GM19193 (cell line): ENCODE results near the gene CFAP46.

Source experiments
- POLR2A ChIP-seq: IDR thresholded peaks from 4 replicates; pipeline ENCODE4 v1.6.1; 2011; ENCODE audit not compliant: insufficient read depth, insufficient read length; ENCODE audit errors: extremely low read depth

Gene CFAP46

DNA sequence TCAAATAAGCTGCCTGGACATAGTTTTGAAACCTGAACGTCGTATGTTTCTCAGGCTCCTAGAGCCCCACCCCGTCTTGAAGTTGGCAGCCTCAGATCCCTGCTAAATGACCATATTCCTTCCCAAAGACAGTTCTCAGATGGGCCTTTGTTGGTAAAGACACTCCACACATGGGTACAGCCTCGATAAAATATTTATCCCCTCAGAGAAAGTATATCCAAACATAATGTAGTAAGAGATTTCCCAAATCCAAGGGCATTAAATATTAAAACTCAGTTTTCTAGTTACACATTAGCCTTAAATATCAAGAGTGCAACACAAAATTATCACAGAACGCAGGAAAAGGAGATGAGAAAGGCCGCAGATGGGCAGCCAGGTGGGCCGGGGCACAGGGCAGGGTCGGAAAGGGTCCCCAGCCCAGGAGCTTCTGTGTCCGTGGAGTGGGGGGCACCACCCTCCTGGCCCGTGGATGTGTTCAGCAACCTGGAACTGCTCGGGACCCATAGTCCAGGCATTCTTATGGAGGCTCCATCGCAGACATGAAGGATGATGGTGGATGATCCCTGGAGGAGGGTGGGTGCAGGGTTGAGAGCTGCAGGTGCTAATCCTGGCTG is 1.5 kb upstream of the CFAP46 start:
- TF ChIP-seq POLR2A, result no peak

DNA sequence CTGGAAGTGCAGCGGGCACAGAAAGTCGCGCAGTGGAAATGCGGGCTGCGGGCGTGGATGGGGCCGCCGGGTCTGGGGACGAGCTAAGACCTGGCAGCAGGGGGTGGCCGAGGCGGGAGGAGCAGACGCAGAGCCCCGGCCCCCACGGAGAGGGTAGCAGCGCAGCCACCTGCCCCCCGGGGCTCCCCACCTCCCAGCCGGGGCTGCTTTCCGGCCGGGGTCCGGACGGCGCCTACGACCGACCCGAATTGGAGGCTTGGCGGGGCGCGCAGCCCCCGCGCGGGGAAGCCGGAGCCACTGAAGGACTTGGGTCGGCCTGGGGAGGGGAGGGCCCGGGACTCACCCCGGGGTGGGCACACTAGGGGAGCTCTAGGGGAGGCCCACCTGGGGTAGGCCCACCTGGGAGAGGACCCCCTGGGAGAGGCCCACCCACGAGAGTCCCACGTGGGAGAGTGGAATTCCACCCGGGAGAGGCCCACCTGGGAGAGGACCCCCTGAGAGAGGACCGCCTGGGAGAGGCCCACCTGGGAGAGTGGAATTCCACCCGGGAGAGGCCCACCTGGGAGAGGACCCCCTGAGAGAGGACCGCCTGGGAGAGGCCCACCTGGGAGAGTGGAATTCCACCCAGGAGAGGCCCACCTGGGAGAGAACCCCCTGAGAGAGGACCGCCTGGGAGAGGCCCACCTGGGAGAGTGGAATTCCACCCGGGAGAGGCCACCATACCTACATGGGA is 854 bp upstream of the CFAP46 start:
- no peak for TF ChIP-seq POLR2A

DNA sequence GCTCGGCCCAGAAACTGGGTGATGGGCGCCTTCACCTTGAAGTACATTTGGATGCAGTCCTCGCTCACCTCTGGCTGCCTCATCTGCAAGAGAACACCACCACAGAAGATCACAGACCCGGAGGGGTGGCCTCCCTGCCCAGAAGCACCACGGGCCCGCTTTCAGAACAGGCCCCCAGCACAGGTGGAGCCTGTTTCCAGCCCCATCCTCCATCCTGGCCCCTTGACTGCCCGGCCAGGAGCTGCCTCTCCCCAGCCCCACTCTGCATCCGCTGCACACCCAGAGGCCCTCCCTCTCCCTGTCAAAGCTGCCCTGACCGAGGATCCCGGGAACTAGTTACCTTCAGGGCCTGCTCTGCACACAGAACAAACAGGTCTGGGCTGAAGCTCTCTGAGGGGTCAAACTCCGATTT is 724 bp downstream of the CFAP46 start:
- no peak for TF ChIP-seq POLR2A

DNA sequence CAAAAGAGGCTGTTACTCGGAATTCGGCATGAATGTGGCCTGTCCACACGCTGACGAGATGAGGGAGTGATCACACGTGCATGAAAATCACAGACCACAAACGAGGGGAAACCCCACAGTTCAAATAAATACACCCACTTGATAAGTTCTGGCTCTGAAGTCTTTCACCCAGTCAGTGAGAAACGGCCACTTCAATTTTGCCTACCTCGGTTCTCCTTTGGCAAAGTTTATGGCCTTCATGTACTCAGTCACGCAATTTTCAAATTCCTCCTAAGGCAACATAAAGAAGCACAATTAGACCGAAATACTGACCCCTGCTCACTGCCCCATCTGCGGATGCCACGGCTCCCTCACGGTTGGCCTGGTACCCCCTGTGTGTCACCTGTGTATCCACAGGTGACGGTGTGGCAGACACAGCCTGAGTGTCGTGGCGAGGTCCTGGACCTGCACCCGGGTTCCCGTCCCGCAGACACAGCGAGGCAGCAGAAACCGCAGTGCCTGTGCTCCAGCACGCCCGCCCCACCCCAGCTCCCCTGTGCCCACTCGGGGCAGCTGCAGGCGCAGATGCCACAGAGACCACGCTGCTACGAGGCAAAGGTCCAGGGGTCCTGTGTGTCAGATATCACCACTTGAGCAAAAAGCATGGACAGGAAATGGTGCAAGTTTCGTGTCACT is 1.4 kb downstream of the CFAP46 start:
- TF ChIP-seq POLR2A, result no peak

DNA sequence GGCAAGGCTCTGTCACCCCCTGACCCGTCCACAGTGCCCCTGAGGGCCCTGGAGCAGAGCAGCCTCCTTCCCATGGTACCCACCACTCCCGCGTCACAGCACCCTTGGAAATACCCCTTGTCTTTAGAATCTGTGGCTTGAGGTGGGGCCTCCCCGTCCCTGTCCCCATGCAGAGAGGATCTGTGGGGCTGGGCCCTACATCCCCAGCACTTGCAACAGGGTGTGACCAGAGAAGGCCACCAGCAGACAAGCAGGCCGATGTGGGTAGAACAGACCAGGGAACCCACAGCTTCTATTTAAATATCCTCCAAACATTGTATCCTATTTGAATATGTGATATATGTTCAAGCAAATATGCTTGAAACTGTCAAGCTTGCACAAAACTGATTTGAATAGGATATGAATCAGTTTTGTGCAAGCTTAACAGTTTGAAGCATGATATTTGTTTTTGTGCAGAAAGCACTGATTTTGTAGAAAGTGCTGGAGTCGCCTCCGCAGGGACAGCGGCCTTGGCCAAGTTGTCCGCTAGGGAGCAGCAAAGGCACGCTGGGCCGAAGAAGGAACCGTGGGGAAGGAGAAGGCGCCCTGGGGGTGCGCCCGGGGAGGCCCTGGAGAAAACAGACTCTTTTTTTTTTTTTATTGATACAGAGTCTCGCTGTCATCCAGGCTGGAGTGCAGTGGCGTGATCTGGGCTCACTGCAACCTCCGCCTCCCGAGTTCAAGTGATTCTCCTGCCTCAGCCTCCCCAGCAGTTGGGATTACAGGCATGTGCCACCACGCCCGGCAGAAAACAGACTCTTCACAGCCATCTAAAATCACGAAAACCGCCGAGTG is 2.2 kb downstream of the CFAP46 start:
- no peak for TF ChIP-seq POLR2A

DNA sequence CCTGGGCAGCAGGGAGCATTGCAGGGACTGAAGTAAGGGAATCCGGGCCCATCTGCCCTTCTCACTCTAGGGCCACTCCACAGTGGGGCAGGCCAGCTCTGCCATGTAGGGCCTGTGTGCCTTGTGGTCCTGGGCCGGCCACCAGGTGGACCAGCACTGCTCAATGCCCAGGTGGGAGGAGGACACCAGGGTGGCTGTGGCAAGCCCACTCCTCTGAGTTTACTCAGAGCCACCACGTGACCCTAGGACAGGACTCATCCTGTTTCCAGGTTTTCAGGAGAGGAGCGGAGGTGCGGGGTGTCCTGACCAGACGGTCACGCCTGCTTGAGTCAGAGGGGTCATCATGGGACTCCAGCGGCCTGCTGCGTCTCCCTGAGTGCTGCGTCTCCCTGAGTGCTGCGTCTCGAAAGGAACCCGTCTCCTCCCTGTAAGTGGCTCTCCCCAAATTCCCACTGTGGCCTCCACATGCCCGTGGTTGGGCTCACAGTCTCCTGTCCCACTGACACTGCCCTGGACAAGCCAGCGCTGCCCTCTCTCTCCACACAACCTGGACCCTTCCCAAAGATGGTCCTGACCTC is 2.9 kb downstream of the CFAP46 start:
- TF ChIP-seq POLR2A, result no peak

DNA sequence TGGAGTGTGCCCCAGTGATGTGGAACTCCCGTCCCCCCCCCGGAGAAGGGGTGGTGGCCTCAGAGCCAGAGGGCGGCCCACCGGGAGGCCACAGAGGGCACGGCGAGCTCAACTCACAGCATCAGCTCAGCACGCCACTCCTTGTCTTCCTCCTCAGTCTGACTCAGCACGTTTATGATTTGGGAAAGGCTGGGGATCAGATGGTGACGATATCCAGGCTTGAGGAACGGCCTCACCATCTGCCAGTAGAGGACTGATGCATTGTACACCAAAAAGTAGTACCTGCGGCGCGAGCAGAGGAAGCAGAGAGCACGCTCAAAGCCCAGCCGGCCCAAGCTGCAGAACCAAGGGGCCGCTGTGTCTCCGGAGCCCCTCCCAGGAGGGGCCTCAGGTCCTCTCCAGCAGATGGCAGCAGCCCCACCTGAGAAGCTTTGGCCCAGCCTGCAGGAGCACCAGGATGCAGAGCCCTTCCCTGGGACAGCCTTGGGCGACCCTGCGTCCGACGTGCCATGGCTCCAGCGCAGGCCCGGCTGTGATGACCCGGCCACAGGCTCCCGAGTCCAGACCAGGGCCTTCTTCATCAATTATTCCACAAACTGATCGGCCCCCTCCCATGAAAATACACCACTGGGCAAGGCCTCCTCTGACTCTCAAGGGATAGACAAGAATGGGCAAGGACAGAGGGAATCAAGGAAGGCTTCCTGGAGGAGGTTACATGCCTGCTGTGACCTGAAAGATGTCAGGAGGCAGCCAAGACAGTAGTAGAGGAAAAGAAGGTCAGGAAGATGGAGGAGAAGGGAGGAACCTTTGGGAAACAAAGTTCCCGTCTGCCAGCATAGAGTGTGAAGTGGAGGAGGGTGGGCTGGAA is 3.7 kb downstream of the CFAP46 start:
- no peak for TF ChIP-seq POLR2A

DNA sequence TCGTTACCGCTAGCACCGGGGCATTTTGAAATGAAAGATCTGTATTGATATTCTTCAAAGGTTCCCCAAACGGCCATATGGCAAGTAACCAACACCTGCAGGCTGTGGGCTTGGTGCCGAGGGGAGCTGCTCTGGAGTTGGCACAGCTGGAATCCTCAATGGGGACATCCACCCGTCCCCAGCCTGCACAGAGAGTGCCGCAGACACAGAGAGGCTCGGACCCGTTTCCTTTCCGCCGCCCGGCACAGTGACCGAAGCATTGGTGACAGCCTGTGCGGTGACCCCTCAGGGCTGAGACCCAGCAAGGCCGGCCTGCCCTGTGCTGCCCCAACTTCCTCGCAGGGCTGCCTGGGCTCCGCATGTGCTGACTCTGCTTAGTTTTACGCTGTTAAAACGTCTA is 4.5 kb downstream of the CFAP46 start:
- no peak for TF ChIP-seq POLR2A

DNA sequence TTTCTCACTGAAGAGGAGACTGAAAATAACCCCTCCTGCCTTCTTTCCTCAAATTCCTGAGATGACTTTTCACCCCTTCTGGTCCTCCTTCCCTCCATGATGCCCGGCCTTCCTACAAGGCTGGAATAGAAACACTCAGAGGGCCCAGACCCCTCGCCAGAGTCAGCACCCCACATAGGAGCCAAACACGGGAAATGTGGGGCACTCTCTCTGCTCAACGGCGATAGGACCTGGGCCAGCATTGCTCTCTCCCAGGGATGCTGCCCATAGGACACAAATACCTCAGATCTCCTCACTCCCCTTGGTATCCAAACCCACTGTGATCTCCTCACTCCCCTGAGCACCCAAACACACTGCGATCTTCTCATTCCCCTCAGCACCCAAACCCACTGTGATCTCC is 7.4 kb downstream of the CFAP46 start:
- no peak for TF ChIP-seq POLR2A

DNA sequence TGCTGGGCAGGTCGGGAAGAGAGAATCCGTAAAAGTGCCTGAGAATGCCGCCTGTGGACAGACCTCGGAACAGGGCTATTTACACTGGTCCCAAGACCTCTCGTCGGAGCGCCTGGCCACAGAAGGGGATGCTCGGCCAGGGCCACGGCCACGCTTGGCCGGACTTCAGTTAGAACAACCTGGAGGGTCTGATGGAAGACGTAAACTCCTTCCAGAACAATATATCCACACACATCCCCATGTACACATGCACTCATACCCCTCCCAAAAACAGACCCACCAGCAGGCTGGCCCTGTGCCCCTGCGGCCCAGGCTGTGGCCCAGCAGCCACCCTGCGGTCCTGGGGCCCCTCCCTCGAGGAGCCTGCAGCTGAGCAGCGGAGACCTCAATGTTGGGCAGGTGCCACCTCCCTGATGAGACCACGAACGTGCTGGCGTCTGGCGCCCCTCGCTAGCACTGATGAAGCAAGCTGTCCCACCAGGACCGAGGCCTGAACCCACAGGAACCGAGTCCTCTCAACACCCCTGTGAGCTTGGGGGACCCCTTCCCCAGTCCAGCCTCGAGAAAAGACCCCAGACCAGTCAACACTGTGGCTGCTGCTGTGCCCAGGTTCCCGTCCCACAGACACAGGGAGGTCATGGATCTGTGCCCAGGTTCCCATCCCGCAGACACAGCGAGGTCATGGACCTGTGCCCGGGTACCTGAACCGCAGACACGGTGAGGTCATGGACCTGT is 8.9 kb downstream of the CFAP46 start:
- TF ChIP-seq POLR2A, result no peak

DNA sequence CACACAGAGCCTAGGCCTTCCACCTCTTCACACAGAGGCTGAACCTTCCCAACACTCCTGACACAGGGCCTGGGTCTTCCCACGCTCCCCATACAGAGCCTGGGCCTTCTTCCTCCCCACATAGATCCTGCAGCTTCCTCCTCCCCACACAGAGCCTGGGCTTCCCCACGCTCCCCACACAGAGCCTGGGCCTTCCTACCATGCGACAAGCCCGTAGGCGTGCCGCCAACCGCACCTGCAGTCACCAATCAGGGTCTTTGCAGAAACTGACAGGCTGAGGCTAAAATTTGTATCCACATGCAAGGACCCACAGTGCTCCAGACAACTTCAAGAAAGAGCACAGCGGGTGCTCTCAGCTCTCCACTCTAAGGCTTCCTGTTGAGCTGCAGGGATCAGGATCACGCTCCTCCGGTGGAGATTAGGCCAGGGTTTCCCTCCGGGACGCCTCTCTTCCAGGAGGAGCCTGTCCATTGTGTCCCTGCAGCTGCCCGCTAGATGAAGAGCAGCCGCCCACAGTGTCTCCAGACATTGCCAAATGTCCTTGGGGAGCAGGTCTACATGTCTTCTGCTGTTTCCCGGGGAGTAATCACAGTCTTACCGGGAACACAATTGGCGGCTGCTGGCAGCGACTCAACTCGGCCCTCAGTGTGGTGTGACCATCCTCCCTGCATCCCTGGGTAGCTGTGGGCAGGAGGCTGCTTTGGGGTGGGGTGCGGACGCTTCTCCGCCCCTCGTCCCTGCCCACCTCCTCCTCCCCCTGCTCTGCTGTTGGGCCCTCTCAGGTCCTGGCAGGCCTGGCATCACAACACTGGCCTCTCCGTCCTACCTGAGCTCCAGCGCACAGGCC is 9.7 kb downstream of the CFAP46 start:
- TF ChIP-seq POLR2A, result no peak

DNA sequence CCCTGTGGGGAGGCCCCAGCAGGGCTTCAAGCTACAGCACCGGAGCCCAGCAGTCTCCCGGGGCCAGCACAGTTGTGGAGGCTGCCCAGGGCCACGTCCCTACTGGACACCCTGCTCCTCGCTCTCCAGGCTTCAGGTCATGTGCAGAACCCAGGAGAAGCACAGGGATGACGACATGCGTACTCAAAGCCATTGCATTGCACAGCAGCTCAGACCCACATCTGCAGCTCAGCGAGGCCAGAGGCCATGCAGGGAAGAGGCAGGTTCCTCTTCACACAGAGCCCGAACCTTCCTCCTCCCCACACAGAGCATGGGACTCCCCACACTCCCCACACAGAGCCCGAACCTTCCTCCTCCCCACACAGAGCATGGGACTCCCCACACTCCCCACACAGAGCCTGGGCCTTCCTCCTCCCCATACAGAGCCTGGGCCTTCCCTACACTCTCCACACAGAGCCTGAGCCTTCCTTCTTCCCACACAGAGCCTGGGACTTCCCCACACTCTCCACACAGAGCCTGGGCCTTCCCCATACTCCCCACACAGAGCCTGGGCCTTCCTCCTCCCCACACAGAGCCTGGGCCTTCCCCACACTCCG is 12.3 kb downstream of the CFAP46 start:
- no peak for TF ChIP-seq POLR2A
